Ascending aorta (tissue), 2 donors: ENCODE results near the gene GFRA1. TPM values are rescaled to one million over a fixed set of nuclear protein-coding genes. Genes with fewer than 3 reads are reported as not detected.

Source experiments
- DNase-seq, 2 donors: peaks; one replicate each; pipeline ENCODE4 v3.0.0-alpha.2; 2019; ENCODE audit warnings: low spot score in 2 of 2
- H3K27ac ChIP-seq, 2 donors: fragments of 200-600 bp; sonication (generic); one replicate each; pipeline ENCODE4 v1.5.1; 2016 to 2017; ENCODE audit warnings: mild to moderate bottlenecking in 1 of 2
- H3K27me3 ChIP-seq: fragments of 200-600 bp; sonication (generic); one replicate; pipeline ENCODE4 v1.5.1; 2017
- H3K36me3 ChIP-seq, 2 donors: fragments of 200-600 bp; sonication (generic); one replicate each; pipeline ENCODE4 v1.5.1; 2016
- H3K4me1 ChIP-seq, 2 donors: fragments of 200-600 bp; sonication (generic); one replicate each; pipeline ENCODE4 v1.5.1; 2016 to 2017; ENCODE audit warnings: mild to moderate bottlenecking in 1 of 2
- H3K4me3 ChIP-seq, 2 donors: fragments of 200-600 bp; sonication (generic); one replicate each; pipeline ENCODE4 v1.5.1; 2016 to 2017; ENCODE audit warnings: mild to moderate bottlenecking in 1 of 2
- H3K9me3 ChIP-seq, 2 donors: fragments of 200-600 bp; sonication (generic); one replicate each; pipeline ENCODE4 v1.5.1; 2016
- intact Hi-C: fragments of 100-400 bp; cut with DNase I; formaldehyde crosslinking; loops from one replicate; pipeline ENCODE4 v1.15.1; 2023
- total RNA-seq: library from RNA; depleted of rRNA; stranded (reverse); fragments of >200 nt; gene quantifications from one replicate; pipeline ENCODE4 v1.1.0, GENCODE V29; 2016
- TF ChIP-seq, protein P1 (sequence below), 3 experiments: fragments of 200-600 bp in 2 of 3; fragments of 450-650 bp in 1 of 3; sonication (generic) in 2 of 3; IDR thresholded peaks; one replicate each; pipeline ENCODE4 v1.5.1; 2016 to 2019; ENCODE audit warnings: antibody characterized with exemption in 3 of 3, mild to moderate bottlenecking in 1 of 3, moderate library complexity in 1 of 3

The GFRA1 gene
- total RNA-seq, 1 donor from 2014 or later, result 7.0 TPM

GRCh38 chr10:116246263-116246662 lies 26.7 kb downstream of the GFRA1 start:
- Histone ChIP-seq H3K27ac (no peak overlapping the region), H3K4me3 (no peak overlapping the region), H3K27me3 (no peaks in the 10 kb centered on the region), H3K9me3 (no peaks in the 10 kb centered on the region), H3K36me3 (no peaks in the 10 kb centered on the region), H3K4me1 (no peaks in the 10 kb centered on the region)
- intact Hi-C loops, result no loop called here
- no peak for DNase-seq
- TF ChIP-seq, protein P1, sequence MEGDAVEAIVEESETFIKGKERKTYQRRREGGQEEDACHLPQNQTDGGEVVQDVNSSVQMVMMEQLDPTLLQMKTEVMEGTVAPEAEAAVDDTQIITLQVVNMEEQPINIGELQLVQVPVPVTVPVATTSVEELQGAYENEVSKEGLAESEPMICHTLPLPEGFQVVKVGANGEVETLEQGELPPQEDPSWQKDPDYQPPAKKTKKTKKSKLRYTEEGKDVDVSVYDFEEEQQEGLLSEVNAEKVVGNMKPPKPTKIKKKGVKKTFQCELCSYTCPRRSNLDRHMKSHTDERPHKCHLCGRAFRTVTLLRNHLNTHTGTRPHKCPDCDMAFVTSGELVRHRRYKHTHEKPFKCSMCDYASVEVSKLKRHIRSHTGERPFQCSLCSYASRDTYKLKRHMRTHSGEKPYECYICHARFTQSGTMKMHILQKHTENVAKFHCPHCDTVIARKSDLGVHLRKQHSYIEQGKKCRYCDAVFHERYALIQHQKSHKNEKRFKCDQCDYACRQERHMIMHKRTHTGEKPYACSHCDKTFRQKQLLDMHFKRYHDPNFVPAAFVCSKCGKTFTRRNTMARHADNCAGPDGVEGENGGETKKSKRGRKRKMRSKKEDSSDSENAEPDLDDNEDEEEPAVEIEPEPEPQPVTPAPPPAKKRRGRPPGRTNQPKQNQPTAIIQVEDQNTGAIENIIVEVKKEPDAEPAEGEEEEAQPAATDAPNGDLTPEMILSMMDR (IDR thresholded peaks at IDR 0.05), result no peak

GRCh38 chr10:116245156-116245555 lies 27.9 kb downstream of the GFRA1 start:
- Histone ChIP-seq H3K9me3 (no peaks in the 10 kb centered on the region), H3K27me3 (no peaks in the 10 kb centered on the region), H3K27ac (no peak overlapping the region), H3K4me1 (no peaks in the 10 kb centered on the region), H3K36me3 (no peaks in the 10 kb centered on the region), H3K4me3 (no peak overlapping the region)
- intact Hi-C loops, result no loop called here
- no peak for DNase-seq
- TF ChIP-seq, protein P1 (IDR thresholded peaks at IDR 0.05), result no peak

GRCh38 chr10:116241642-116242410 lies 31.2 kb downstream of the GFRA1 start:
- Histone ChIP-seq H3K27ac (no peak overlapping the region), H3K9me3 (no peaks in the 10 kb centered on the region), H3K27me3 (no peaks in the 10 kb centered on the region), H3K4me1 (no peaks in the 10 kb centered on the region), H3K4me3 (no peak overlapping the region), H3K36me3 (no peaks in the 10 kb centered on the region)
- intact Hi-C loops, result no loop called here
- TF ChIP-seq, protein P1 (IDR thresholded peaks at IDR 0.05), result no peak
- DNase-seq, result no peak

DNA sequence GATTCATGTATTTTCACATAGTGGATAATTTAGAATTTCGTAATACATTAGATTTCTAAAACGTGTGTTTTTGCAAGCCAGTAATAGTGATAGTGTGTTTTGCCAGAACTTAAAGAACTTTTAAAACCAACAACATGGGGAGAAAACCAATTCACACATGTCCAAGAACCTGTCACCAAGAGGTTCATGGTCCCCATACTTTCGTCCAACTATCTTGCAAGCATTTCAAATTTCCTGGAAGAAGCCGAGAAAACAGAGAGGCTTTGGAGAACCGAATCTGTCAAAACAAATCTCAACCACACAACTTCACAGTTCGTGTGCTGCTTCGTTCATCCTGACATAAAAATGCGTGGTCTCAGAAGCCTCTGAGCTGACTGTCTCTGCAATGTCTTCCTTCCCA lies 31.9 kb downstream of the GFRA1 start:
- no peak for DNase-seq
- TF ChIP-seq, protein P1 (IDR thresholded peaks at IDR 0.05), result no peak
- Histone ChIP-seq H3K4me3 (no peak overlapping the region), H3K9me3 (no peaks in the 10 kb centered on the region), H3K27ac (no peak overlapping the region), H3K4me1 (no peaks in the 10 kb centered on the region), H3K36me3 (no peaks in the 10 kb centered on the region), H3K27me3 (no peaks in the 10 kb centered on the region)
- intact Hi-C loops, result no loop called here

DNA sequence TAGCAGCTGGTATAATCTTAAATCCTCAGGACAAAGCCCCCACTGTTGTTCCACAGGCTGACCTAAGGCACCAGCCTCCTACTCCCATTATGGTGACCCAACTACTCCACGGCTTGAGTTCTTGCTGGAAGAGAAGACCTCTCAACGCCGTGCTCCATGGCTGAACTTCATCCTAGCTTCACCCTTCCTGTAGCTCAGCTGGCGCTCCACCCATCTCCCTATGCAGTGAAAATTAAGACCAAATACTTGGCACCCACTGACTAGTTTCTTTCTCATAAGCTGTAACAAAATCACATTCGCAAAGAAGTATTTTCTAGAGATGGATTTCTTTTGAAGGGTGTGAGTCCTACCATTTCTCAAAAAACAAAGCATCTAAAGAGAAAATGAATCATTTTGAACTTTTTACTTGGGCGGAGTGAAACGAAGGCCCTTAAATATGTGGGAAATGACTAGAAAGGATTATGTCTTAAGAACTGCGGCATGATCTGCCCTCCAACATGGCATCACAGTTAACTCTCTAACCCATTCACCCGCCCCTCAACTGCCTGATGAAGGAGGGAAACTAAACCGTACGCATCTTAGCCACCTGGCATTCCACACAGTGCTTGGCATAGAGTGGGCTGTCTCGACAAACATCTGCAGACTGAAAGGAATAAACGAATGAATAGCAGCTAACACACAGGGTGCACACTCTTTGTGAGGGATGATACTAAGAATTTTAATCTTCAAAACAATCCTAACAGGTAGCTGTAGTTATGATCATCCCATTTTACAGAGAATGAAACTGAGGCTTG lies 32.7 kb downstream of the GFRA1 start:
- TF ChIP-seq, protein P1 (IDR thresholded peaks at IDR 0.05), result no peak
- intact Hi-C loops, result no loop called here
- no peaks in the 10 kb centered on the region for H3K9me3 ChIP-seq
- H3K4me3 ChIP-seq, result no peak overlapping the region
- no peak for DNase-seq
- no peaks in the 10 kb centered on the region for H3K36me3 ChIP-seq
- no peak overlapping the region for H3K27ac ChIP-seq
- no peaks in the 10 kb centered on the region for H3K4me1 ChIP-seq
- H3K27me3 ChIP-seq, result no peaks in the 10 kb centered on the region
